Spleen (tissue), 11 donors: ENCODE data around the gene ROR1. TPM values are rescaled to one million over a fixed set of nuclear protein-coding genes. Genes with fewer than 3 reads are reported as not detected.

ENCODE experiments used
- DNase-seq: peaks from one replicate; pipeline ENCODE4 v3.0.0-alpha.2; 2020
- H3K27ac ChIP-seq, 8 donors: fragments of 200-600 bp; sonication (generic) in 7 of 8; 1 replicate in 4 of 8; 2 replicates in 4 of 8; pipeline versions ENCODE4 v1.5.0 to v1.8.0; 2016 to 2021; ENCODE audit warnings: inconsistent platforms in 4 of 8, mild to moderate bottlenecking in 4 of 8, moderate library complexity in 1 of 8
- H3K27me3 ChIP-seq, 7 donors: fragments of 200-600 bp; sonication (generic) in 6 of 7; replicated peaks in 1 of 7; 1 replicate in 4 of 7; 2 replicates in 3 of 7; pipeline versions ENCODE4 v1.5.0 to v1.8.0; 2016 to 2021; ENCODE audit warnings: inconsistent platforms in 3 of 7, mild to moderate bottlenecking in 1 of 7
- H3K36me3 ChIP-seq, 6 donors: fragments of 200-600 bp; sonication (generic) in 5 of 6; 1 replicate in 4 of 6; 2 replicates in 2 of 6; pipeline versions ENCODE4 v1.5.0 to v1.8.0; 2016 to 2021; ENCODE audit warnings: inconsistent platforms in 2 of 6
- H3K4me1 ChIP-seq, 6 donors: fragments of 200-600 bp; sonication (generic) in 5 of 6; 1 replicate in 3 of 6; 2 replicates in 3 of 6; pipeline versions ENCODE4 v1.5.0 to v1.8.0; 2016 to 2021; ENCODE audit warnings: inconsistent platforms in 3 of 6
- H3K4me3 ChIP-seq, 8 donors: fragments of 200-600 bp; sonication (generic) in 7 of 8; 1 replicate in 4 of 8; 2 replicates in 4 of 8; pipeline versions ENCODE4 v1.5.0 to v1.8.0; 2016 to 2021; ENCODE audit warnings: inconsistent platforms in 4 of 8, mild to moderate bottlenecking in 4 of 8, moderate library complexity in 2 of 8
- H3K9me3 ChIP-seq, 8 donors: fragments of 200-600 bp; sonication (generic) in 7 of 8; 1 replicate in 4 of 8; 2 replicates in 4 of 8; pipeline versions ENCODE4 v1.5.0 to v1.8.0; 2016 to 2021; ENCODE audit warnings: inconsistent platforms in 4 of 8
- POLR2A ChIP-seq, 3 donors: fragments of 450-650 bp; IDR thresholded peaks; one replicate each; pipeline ENCODE4 v1.5.1; 2017; ENCODE audit warnings: antibody characterized with exemption in 3 of 3, mild to moderate bottlenecking in 1 of 3
- POLR2AphosphoS5 ChIP-seq, 3 donors: sonication (generic); formaldehyde crosslinking; IDR thresholded peaks; one replicate each; pipeline ENCODE4 v1.5.1; 2017; ENCODE audit warnings: antibody characterized with exemption in 3 of 3
- WGBS, 5 donors: extraction: QIAGEN DNeasy Blood & Tissue Kit in 3 of 5; methylation state at CpG; one replicate each; pipeline versions ENCODE4 v1.1.5 to v1.1.7; 2013 to 2018; 5-methylcytosine and 5-hydroxymethylcytosine counted together
- intact Hi-C: fragments of 100-400 bp; cut with DNase I; formaldehyde crosslinking; loops from one replicate; pipeline ENCODE4 v1.15.0; 2023; ENCODE audit warnings: low total_unique reads
- polyA plus RNA-seq, 3 donors: library from polyadenylated mRNA; stranded (reverse); fragments of 200-250 nt; gene quantifications; one replicate each; pipeline ENCODE4 v1.2.1, GENCODE V29; 2013
- total RNA-seq, 7 donors: library from RNA; depleted of rRNA in 3 of 7; stranded (reverse); fragments of >200 nt in 3 of 7; fragmentation: NEBNext Ultra II Directional in 4 of 7; extraction: Animal tissue kit (Norgen Biotek cat#: 25700) in 4 of 7; gene quantifications; one replicate each; pipeline versions ENCODE4 v1.1.0 to v1.2.1, GENCODE V29; 2016 to 2021
- TF ChIP-seq, protein P1 (sequence below), 11 experiments: fragments of 200-600 bp in 7 of 11; fragments of 450-650 bp in 4 of 11; sonication (generic) in 4 of 11; IDR thresholded peaks in 8 of 11; conservative IDR thresholded peaks in 3 of 11; 1 replicate in 7 of 11; 2 replicates in 4 of 11; pipeline versions ENCODE4 v1.4.0 to v1.8.0; 2016 to 2021; ENCODE audit warnings: antibody characterized with exemption in 11 of 11, inconsistent platforms in 4 of 11, mild to moderate bottlenecking in 1 of 11
- donor health status: healthy with polysubstance abuse.
- donor health status: DM: no; HTN: no; CAD: no; lungs with moderate emphysema.
- donor health status: DM: no; HTN: no; CAD: no.
- donor health status: Bipolar disorder and iron deficiency.
- donor health status: healthy.
- donor health status: DM: no; HTN: no; CAD: no.
- donor health status: DM: yes; HTN: yes; CAD: no.

ROR1 gene
- total and polyA plus RNA-seq, 10 donors: 0.43 to 12.3 (median 6.4) TPM

DNA sequence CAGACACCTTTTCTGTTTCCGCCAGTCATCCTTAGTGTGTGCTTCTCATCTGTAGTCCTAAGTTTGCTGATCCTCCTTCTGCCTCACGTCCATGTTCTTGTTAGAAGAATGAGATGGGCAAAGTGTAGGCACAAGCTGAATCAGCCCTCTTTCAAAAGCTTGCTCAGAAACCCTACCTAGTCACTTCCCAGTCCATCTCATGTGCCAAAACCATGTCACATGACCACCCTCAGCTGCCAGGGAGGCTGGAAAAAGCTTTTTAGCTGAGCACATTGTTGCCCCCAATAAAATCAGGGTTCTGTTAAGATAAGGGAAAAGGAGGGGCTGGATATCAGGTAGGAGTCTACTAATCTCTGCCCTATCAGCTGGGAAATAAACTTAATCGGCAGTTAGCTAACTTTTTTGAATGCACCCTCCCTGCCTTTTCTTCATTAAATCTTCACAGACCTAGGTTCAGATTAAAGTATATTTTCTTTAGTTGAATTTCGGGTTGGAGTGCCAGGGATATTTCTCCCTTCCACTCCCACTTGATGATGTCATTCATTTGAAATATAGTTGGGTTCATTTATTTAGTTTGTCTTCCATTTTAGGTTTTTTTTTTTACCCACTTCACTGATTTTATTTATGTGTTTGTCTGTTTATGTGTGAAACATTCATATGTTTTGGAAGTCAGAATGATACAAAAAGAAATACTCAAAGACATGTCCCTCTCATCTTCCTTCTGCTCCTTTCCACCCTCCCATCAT is 129.2 kb downstream of the ROR1 start:
- Histone ChIP-seq H3K9me3 (no peaks in the 10 kb centered on the region), H3K4me3 (no peak overlapping the region), H3K27me3 (no peaks in the 10 kb centered on the region), H3K4me1 (peaks cover 0 to 13% (median 0%) of the 10 kb centered on the region in 6 donors), H3K27ac (peak overlapping the region in 4 of 8 donors; percentile 13 to 66 (median 31)), H3K36me3 (no peaks in the 10 kb centered on the region)
- no peak for DNase-seq
- 41 to 76% (median 47%) methylated on average over 4 of the region's 4 CpGs for WGBS, 5 donors
- intact Hi-C loops: no loop called here
- no peak for TF ChIP-seq POLR2A (IDR thresholded peaks at IDR 0.05)
- TF ChIP-seq, protein P1, sequence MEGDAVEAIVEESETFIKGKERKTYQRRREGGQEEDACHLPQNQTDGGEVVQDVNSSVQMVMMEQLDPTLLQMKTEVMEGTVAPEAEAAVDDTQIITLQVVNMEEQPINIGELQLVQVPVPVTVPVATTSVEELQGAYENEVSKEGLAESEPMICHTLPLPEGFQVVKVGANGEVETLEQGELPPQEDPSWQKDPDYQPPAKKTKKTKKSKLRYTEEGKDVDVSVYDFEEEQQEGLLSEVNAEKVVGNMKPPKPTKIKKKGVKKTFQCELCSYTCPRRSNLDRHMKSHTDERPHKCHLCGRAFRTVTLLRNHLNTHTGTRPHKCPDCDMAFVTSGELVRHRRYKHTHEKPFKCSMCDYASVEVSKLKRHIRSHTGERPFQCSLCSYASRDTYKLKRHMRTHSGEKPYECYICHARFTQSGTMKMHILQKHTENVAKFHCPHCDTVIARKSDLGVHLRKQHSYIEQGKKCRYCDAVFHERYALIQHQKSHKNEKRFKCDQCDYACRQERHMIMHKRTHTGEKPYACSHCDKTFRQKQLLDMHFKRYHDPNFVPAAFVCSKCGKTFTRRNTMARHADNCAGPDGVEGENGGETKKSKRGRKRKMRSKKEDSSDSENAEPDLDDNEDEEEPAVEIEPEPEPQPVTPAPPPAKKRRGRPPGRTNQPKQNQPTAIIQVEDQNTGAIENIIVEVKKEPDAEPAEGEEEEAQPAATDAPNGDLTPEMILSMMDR (IDR thresholded peaks at IDR 0.05 in 8 of 11, conservative IDR thresholded peaks at IDR 0.05 in 3 of 11): no peak
- no peak for TF ChIP-seq POLR2AphosphoS5 (IDR thresholded peaks at IDR 0.05)

DNA sequence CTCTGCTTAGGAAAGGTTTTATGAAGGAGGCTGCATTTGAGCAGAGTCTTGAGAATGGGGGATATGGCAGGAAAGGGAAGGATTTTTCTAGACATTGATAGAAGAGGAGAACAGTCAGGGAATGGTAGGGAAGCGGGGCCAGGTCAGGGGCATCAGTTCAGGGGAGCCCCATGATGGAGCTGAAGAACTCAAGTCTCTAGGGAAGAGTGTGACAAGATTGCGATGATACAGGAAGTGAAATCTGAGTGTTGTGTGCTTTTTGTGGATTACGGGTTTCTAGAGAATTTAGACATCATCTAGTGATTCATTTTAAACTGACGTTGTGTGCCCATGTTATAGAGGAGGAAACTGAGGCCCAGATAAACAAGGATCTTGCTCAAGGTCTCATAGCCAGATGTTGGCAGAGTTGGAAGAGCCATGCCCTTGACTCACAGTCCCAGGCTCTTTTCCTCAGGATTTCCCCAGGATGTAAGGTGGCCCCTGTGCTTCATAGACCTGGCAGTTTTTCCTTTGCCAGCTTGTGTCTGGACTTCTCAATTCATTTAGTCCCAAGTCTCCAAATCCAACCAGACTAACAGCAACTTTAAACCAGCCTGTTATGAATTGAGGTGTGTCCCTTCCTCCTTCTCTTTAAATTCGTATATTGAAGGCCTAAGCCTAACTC is 130.3 kb downstream of the ROR1 start:
- Histone ChIP-seq H3K27ac (peak overlapping the region in 6 of 8 donors; percentile 7 to 66 (median 44)), H3K4me3 (no peak overlapping the region), H3K36me3 (no peaks in the 10 kb centered on the region), H3K27me3 (no peaks in the 10 kb centered on the region), H3K9me3 (no peaks in the 10 kb centered on the region), H3K4me1 (peaks cover 0 to 13% (median 0%) of the 10 kb centered on the region in 6 donors)
- no peak for DNase-seq
- 48 to 57% (median 51%) methylated on average over 5 of the region's 5 CpGs for WGBS, 5 donors
- TF ChIP-seq POLR2A (IDR thresholded peaks at IDR 0.05): no peak
- peak in 1 of 3 donors; percentile 48 for TF ChIP-seq POLR2AphosphoS5 (IDR thresholded peaks at IDR 0.05)
- TF ChIP-seq, protein P1 (IDR thresholded peaks at IDR 0.05 in 8 of 11, conservative IDR thresholded peaks at IDR 0.05 in 3 of 11): no peak
- intact Hi-C loops: no loop called here

DNA sequence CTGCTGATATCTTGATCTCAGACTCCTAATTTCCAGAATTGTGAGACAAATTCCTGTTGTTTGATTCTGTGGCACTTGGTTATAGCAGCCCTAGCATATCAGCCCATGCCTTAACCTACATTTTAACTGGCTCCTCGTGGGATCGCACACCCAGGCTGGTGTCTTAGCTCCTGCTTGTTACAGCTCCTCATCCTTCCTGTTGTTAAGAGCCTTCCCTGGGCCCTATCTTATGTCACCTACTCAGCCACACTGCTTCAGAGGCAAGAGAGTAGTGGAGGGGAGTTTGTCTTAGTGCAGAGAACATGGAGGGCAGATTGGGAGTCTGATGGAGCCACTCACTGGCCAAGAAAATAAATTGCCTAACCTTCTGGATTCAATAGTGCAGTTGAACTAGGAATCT is 131.0 kb downstream of the ROR1 start:
- intact Hi-C loops: no loop called here

More for the DNA sequence above, 131.0 kb downstream of the ROR1 start:
- H3K4me1 ChIP-seq: peaks cover 0 to 13% (median 0%) of the 10 kb centered on the region in 6 donors
- peak overlapping the region in 6 of 8 donors; percentile 7 to 66 (median 44) for H3K27ac ChIP-seq
- TF ChIP-seq, protein P1 (IDR thresholded peaks at IDR 0.05 in 8 of 11, conservative IDR thresholded peaks at IDR 0.05 in 3 of 11): no peak
- no peak for TF ChIP-seq POLR2A (IDR thresholded peaks at IDR 0.05)
- TF ChIP-seq POLR2AphosphoS5 (IDR thresholded peaks at IDR 0.05): no peak
- H3K27me3 ChIP-seq: no peaks in the 10 kb centered on the region
- no peaks in the 10 kb centered on the region for H3K36me3 ChIP-seq
- DNase-seq: no peak
- H3K4me3 ChIP-seq: no peak overlapping the region
- WGBS, 5 donors: 73 to 81% (median 79%) methylated on average over 2 of the region's 2 CpGs
- H3K9me3 ChIP-seq: no peaks in the 10 kb centered on the region
